ENCODE results near the gene ARSH. TPM values are rescaled to one million over a fixed set of nuclear protein-coding genes. Genes with fewer than 3 reads are reported as not detected.

ARSH gene
- total RNA-seq, 1 experiment from 2014 or later = not detected

- TSS peak; percentile 76 for BruUV-seq (replicated peaks)
These were observed 19.9 kb downstream of the ARSH start for GRCh38 chrX:3026074-3026815.

GRCh38 chrX:3029129-3029528, 22.8 kb downstream of the ARSH start:
- CTCF ChIA-PET = no interaction called here
- BruUV-seq (replicated peaks) = no TSS peak

More at GRCh38 chrX:3026074-3026815, 19.9 kb downstream of the ARSH start:
- TF ChIP-seq CTCF (IDR thresholded peaks at IDR 0.05; ENCODE audit: unreplicated experiment) = no peak
- Mint-ChIP-seq H3K4me3 (ENCODE audit: low read depth, unreplicated experiment) (peak overlapping the region; percentile 41), H3K9me3 (ENCODE audit: low read depth, unreplicated experiment) (no peaks in the 10 kb centered on the region), H3K27me3 (ENCODE audit: unreplicated experiment) (no peaks in the 10 kb centered on the region), H3K27ac (ENCODE audit: unreplicated experiment) (peak overlapping the region; percentile 70), H3K4me1 (ENCODE audit: low read depth, unreplicated experiment) (no peaks in the 10 kb centered on the region), H3K36me3 (ENCODE audit: insufficient read depth, unreplicated experiment) (peaks cover 7% of the 10 kb centered on the region)
- peak; percentile 34 for DNase-seq
- intact Hi-C loops (cut with micrococcal nuclease; ENCODE audit: unreplicated experiment) = loop anchor here (5.0 to 10.0 kb wide), 2 partner anchors 61 to 129 kb away; a partner anchor contains a TSS
- CTCF ChIA-PET = interaction anchor here (0.9 kb wide), 1 partner anchor 435 kb away, joined by 3 read pairs; no protein-coding TSS in a partner anchor

GRCh38 chrX:3037218-3037617, 30.9 kb downstream of the ARSH start:
- Mint-ChIP-seq H3K27me3 (ENCODE audit: unreplicated experiment) (no peaks in the 10 kb centered on the region), H3K36me3 (ENCODE audit: insufficient read depth, unreplicated experiment) (peaks cover 6% of the 10 kb centered on the region), H3K9me3 (ENCODE audit: low read depth, unreplicated experiment) (no peaks in the 10 kb centered on the region), H3K4me3 (ENCODE audit: low read depth, unreplicated experiment) (no peak overlapping the region), H3K4me1 (ENCODE audit: low read depth, unreplicated experiment) (peaks cover 9% of the 10 kb centered on the region), H3K27ac (ENCODE audit: unreplicated experiment) (no peak overlapping the region)
- intact Hi-C loops (cut with micrococcal nuclease; ENCODE audit: unreplicated experiment) = loop anchor here (10.0 kb wide), 1 partner anchor 598 kb away; no protein-coding TSS in a partner anchor
- DNase-seq = no peak
- BruUV-seq (replicated peaks) = no TSS peak
- CTCF ChIA-PET = no interaction called here
- TF ChIP-seq CTCF (IDR thresholded peaks at IDR 0.05; ENCODE audit: unreplicated experiment) = no peak

More at GRCh38 chrX:3029129-3029528, 22.8 kb downstream of the ARSH start:
- no peak overlapping the region for H3K4me3 Mint-ChIP-seq (ENCODE audit: low read depth, unreplicated experiment)
- intact Hi-C loops (cut with micrococcal nuclease; ENCODE audit: unreplicated experiment) = loop anchor here (5.0 to 10.0 kb wide), 2 partner anchors 64 to 132 kb away; a partner anchor contains a TSS
- no peaks in the 10 kb centered on the region for H3K9me3 Mint-ChIP-seq (ENCODE audit: low read depth, unreplicated experiment)
- H3K36me3 Mint-ChIP-seq (ENCODE audit: insufficient read depth, unreplicated experiment) = peaks cover 7% of the 10 kb centered on the region
- H3K27ac Mint-ChIP-seq (ENCODE audit: unreplicated experiment) = no peak overlapping the region
- H3K4me1 Mint-ChIP-seq (ENCODE audit: low read depth, unreplicated experiment) = no peaks in the 10 kb centered on the region
- H3K27me3 Mint-ChIP-seq (ENCODE audit: unreplicated experiment) = no peaks in the 10 kb centered on the region
- no peak for DNase-seq
- TF ChIP-seq CTCF (IDR thresholded peaks at IDR 0.05; ENCODE audit: unreplicated experiment) = no peak

GRCh38 chrX:3044196-3044595, 37.9 kb downstream of the ARSH start:
- H3K4me1 Mint-ChIP-seq (ENCODE audit: low read depth, unreplicated experiment) = no peaks in the 10 kb centered on the region
- TF ChIP-seq CTCF (IDR thresholded peaks at IDR 0.05; ENCODE audit: unreplicated experiment) = no peak
- intact Hi-C loops (cut with micrococcal nuclease; ENCODE audit: unreplicated experiment) = no loop called here
- no peak overlapping the region for H3K4me3 Mint-ChIP-seq (ENCODE audit: low read depth, unreplicated experiment)
- no peaks in the 10 kb centered on the region for H3K27me3 Mint-ChIP-seq (ENCODE audit: unreplicated experiment)
- no peak for DNase-seq
- BruUV-seq (replicated peaks) = no TSS peak
- no peak overlapping the region for H3K27ac Mint-ChIP-seq (ENCODE audit: unreplicated experiment)
- CTCF ChIA-PET = no interaction called here
- H3K9me3 Mint-ChIP-seq (ENCODE audit: low read depth, unreplicated experiment) = no peaks in the 10 kb centered on the region
- H3K36me3 Mint-ChIP-seq (ENCODE audit: insufficient read depth, unreplicated experiment) = no peaks in the 10 kb centered on the region

Measured in Calu3 (cell line).